RWPE2 (cell line): Measurements from ENCODE around the gene OR2T6.

ENCODE experiments used
- ATAC-seq: fragments of 200-7000 bp; cut with Tn5 transposase; 3 replicates; pipeline ENCODE4 v1.9.1; 2021; ENCODE audit warnings: low read depth
- DNase-seq: peaks from one replicate; pipeline ENCODE4 v3.0.0-alpha.2; 2020; ENCODE audit warnings: low spot score
- H3K27ac ChIP-seq: fragments of 450-650 bp; 2 replicates; pipeline ENCODE4 v1.5.1; 2017; ENCODE audit warnings: mild to moderate bottlenecking; ENCODE audit not compliant: poor library complexity, severe bottlenecking
- H3K27me3 ChIP-seq: fragments of 250-450 bp; sonication (Bioruptor Pico); 2 replicates; pipeline ENCODE4 v1.5.1; 2021; ENCODE audit warnings: mild to moderate bottlenecking, moderate library complexity; ENCODE audit not compliant: insufficient read depth, poor library complexity, severe bottlenecking
- H3K36me3 ChIP-seq: fragments of 250-450 bp; sonication (Bioruptor Pico); 2 replicates; pipeline ENCODE4 v1.5.1; 2020; ENCODE audit warnings: low read depth, mild to moderate bottlenecking, moderate library complexity
- H3K4me1 ChIP-seq: fragments of 250-450 bp; sonication (Bioruptor Pico); 2 replicates; pipeline ENCODE4 v1.5.1; 2021; ENCODE audit warnings: mild to moderate bottlenecking, moderate library complexity; ENCODE audit not compliant: insufficient read depth, poor library complexity, severe bottlenecking
- H3K4me3 ChIP-seq: fragments of 250-450 bp; sonication (Bioruptor Pico); 2 replicates; pipeline ENCODE4 v1.5.1; 2021; ENCODE audit warnings: mild to moderate bottlenecking, moderate library complexity; ENCODE audit not compliant: severe bottlenecking
- H3K9me3 ChIP-seq: fragments of 250-450 bp; sonication (Bioruptor Pico); 2 replicates; pipeline ENCODE4 v1.5.1; 2021; ENCODE audit warnings: mild to moderate bottlenecking, moderate library complexity; ENCODE audit not compliant: severe bottlenecking
- TF ChIP-seq, protein P1 (sequence below): fragments of 450-650 bp; IDR thresholded peaks from one replicate; pipeline ENCODE4 v1.5.1; 2017; ENCODE audit warnings: mild to moderate bottlenecking, moderate library complexity; ENCODE audit not compliant: poor library complexity, severe bottlenecking

OR2T6 gene

GRCh38 chr1:248366609-248367008 lies 8.9 kb upstream of the OR2T6 start:
- TF ChIP-seq, protein P1, sequence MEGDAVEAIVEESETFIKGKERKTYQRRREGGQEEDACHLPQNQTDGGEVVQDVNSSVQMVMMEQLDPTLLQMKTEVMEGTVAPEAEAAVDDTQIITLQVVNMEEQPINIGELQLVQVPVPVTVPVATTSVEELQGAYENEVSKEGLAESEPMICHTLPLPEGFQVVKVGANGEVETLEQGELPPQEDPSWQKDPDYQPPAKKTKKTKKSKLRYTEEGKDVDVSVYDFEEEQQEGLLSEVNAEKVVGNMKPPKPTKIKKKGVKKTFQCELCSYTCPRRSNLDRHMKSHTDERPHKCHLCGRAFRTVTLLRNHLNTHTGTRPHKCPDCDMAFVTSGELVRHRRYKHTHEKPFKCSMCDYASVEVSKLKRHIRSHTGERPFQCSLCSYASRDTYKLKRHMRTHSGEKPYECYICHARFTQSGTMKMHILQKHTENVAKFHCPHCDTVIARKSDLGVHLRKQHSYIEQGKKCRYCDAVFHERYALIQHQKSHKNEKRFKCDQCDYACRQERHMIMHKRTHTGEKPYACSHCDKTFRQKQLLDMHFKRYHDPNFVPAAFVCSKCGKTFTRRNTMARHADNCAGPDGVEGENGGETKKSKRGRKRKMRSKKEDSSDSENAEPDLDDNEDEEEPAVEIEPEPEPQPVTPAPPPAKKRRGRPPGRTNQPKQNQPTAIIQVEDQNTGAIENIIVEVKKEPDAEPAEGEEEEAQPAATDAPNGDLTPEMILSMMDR = no peak
- H3K9me3 ChIP-seq = peaks cover 3% of the 10 kb centered on the region
- no peak for DNase-seq

GRCh38 chr1:248372394-248372793 lies 3.2 kb upstream of the OR2T6 start:
- Histone ChIP-seq H3K27me3 (no peaks in the 10 kb centered on the region), H3K4me1 (no peaks in the 10 kb centered on the region), H3K27ac (no peak overlapping the region), H3K4me3 (no peak overlapping the region), H3K36me3 (no peaks in the 10 kb centered on the region), H3K9me3 (no peaks in the 10 kb centered on the region)
- TF ChIP-seq, protein P1 = no peak
- DNase-seq (no peak), ATAC-seq (no peak)

More at GRCh38 chr1:248366609-248367008, 8.9 kb upstream of the OR2T6 start:
- H3K4me1 ChIP-seq = no peaks in the 10 kb centered on the region
- H3K27ac ChIP-seq = no peak overlapping the region
- no peak for ATAC-seq
- H3K4me3 ChIP-seq = no peak overlapping the region
- no peaks in the 10 kb centered on the region for H3K27me3 ChIP-seq
- H3K36me3 ChIP-seq = no peaks in the 10 kb centered on the region

DNA sequence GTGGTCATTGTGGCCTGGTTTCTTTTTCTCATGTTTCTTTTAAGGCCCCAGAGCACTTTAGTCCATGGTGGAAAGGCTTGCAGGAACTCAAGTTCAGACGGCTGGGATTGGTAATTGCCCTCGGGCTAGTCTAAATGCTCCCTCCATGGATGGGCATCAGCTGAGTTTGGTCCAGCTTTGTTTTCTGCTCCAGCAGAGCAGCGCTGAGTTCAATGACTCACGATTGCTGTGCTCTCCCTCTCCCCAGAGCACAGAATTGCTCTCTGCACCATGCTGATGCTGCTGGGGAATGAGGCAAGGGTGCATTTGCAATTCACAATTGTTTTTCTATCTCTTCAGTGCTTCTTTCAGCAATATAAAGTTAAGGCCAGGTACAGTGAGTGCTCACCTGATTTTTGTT lies 1.8 kb upstream of the OR2T6 start:
- Histone ChIP-seq H3K4me1 (no peaks in the 10 kb centered on the region), H3K9me3 (no peaks in the 10 kb centered on the region), H3K27ac (no peak overlapping the region), H3K36me3 (no peaks in the 10 kb centered on the region), H3K27me3 (no peaks in the 10 kb centered on the region), H3K4me3 (no peak overlapping the region)
- TF ChIP-seq, protein P1 = no peak
- DNase-seq = no peak
- ATAC-seq = no peak

GRCh38 chr1:248376916-248377315 lies 1.4 kb downstream of the OR2T6 start:
- DNase-seq (no peak), ATAC-seq (no peak)
- TF ChIP-seq, protein P1 = no peak
- H3K27me3 ChIP-seq = no peaks in the 10 kb centered on the region
- no peaks in the 10 kb centered on the region for H3K4me1 ChIP-seq
- no peak overlapping the region for H3K4me3 ChIP-seq
- H3K36me3 ChIP-seq = no peaks in the 10 kb centered on the region
- no peaks in the 10 kb centered on the region for H3K9me3 ChIP-seq
- no peak overlapping the region for H3K27ac ChIP-seq

GRCh38 chr1:248380854-248381253 lies 5.3 kb downstream of the OR2T6 start:
- H3K27me3 ChIP-seq = no peaks in the 10 kb centered on the region
- no peak overlapping the region for H3K4me3 ChIP-seq
- H3K36me3 ChIP-seq = no peaks in the 10 kb centered on the region
- ATAC-seq = no peak
- DNase-seq = no peak
- no peak overlapping the region for H3K27ac ChIP-seq
- TF ChIP-seq, protein P1 = no peak
- no peaks in the 10 kb centered on the region for H3K4me1 ChIP-seq
- no peaks in the 10 kb centered on the region for H3K9me3 ChIP-seq
